Measurements from ENCODE around the gene GATAD2B.

The GATAD2B gene

GRCh38 chr1:153805042-153805745 lies 117.6 kb downstream of the GATAD2B start:
- peaks cover 14% of the 10 kb centered on the region; the same call in 1 of the 2 replicates for H3K36me3 ChIP-seq (ENCODE audit: insufficient read depth, low read length)
- H3K4me3 ChIP-seq, result no peak overlapping the region
- TF ChIP-seq POLR2AphosphoS5 (IDR thresholded peaks at IDR 0.05; ENCODE audit: borderline replicate concordance, low read depth, low read length) (no peak), EZH2 (IDR thresholded peaks at IDR 0.05) (no peak), FOXP2 (optimal IDR thresholded peaks at IDR 0.05; ENCODE audit: control extremely low read depth, extremely low read length, insufficient read depth) (no peak)
- H3K9me3 ChIP-seq (ENCODE audit: low read depth, low read length), result no peaks in the 10 kb centered on the region
- no peak for DNase-seq (ENCODE audit: low read depth, low spot score)
- no peak overlapping the region for H3K9ac ChIP-seq (ENCODE audit: insufficient read length)
- H3K27ac ChIP-seq, result peak overlapping the region; percentile 73

- no peak overlapping the region for H3K4me3 ChIP-seq
- peaks cover 9% of the 10 kb centered on the region; the same call in 1 of the 2 replicates for H3K36me3 ChIP-seq (ENCODE audit: insufficient read depth, low read length)
- DNase-seq (ENCODE audit: low read depth, low spot score), result no peak
- H3K27ac ChIP-seq, result no peak overlapping the region
- H3K9ac ChIP-seq (ENCODE audit: insufficient read length), result no peak overlapping the region
- no peaks in the 10 kb centered on the region for H3K9me3 ChIP-seq (ENCODE audit: low read depth, low read length)
- no peak for TF ChIP-seq EZH2 (IDR thresholded peaks at IDR 0.05)
- no peak for TF ChIP-seq FOXP2 (optimal IDR thresholded peaks at IDR 0.05; ENCODE audit: control extremely low read depth, extremely low read length, insufficient read depth)
- TF ChIP-seq POLR2AphosphoS5 (IDR thresholded peaks at IDR 0.05; ENCODE audit: borderline replicate concordance, low read depth, low read length), result no peak
Observed at GRCh38 chr1:153804112-153804511, 118.7 kb downstream of the GATAD2B start.

GRCh38 chr1:153803470-153804056 lies 119.2 kb downstream of the GATAD2B start:
- no peak for TF ChIP-seq FOXP2 (optimal IDR thresholded peaks at IDR 0.05; ENCODE audit: control extremely low read depth, extremely low read length, insufficient read depth)
- TF ChIP-seq POLR2AphosphoS5 (IDR thresholded peaks at IDR 0.05; ENCODE audit: borderline replicate concordance, low read depth, low read length), result no peak
- TF ChIP-seq EZH2 (IDR thresholded peaks at IDR 0.05), result no peak
- no peak overlapping the region for H3K9ac ChIP-seq (ENCODE audit: insufficient read length)

GRCh38 chr1:153801786-153802697 lies 120.7 kb downstream of the GATAD2B start:
- Histone ChIP-seq H3K4me3 (no peak overlapping the region), H3K27ac (no peak overlapping the region), H3K9me3 (ENCODE audit: low read depth, low read length) (no peaks in the 10 kb centered on the region), H3K36me3 (ENCODE audit: insufficient read depth, low read length) (peaks cover 2% of the 10 kb centered on the region; the same call in 1 of the 2 replicates), H3K9ac (ENCODE audit: insufficient read length) (no peak overlapping the region)
- DNase-seq (ENCODE audit: low read depth, low spot score), result no peak
- TF ChIP-seq EZH2 (IDR thresholded peaks at IDR 0.05) (no peak), FOXP2 (optimal IDR thresholded peaks at IDR 0.05; ENCODE audit: control extremely low read depth, extremely low read length, insufficient read depth) (no peak), POLR2AphosphoS5 (IDR thresholded peaks at IDR 0.05; ENCODE audit: borderline replicate concordance, low read depth, low read length) (no peak)

More at GRCh38 chr1:153803470-153804056, 119.2 kb downstream of the GATAD2B start:
- peaks cover 6% of the 10 kb centered on the region; the same call in 1 of the 2 replicates for H3K36me3 ChIP-seq (ENCODE audit: insufficient read depth, low read length)
- no peak for DNase-seq (ENCODE audit: low read depth, low spot score)
- no peak overlapping the region for H3K4me3 ChIP-seq
- H3K27ac ChIP-seq, result no peak overlapping the region
- H3K9me3 ChIP-seq (ENCODE audit: low read depth, low read length), result no peaks in the 10 kb centered on the region

GRCh38 chr1:153801028-153801625 lies 121.6 kb downstream of the GATAD2B start:
- TF ChIP-seq POLR2AphosphoS5 (IDR thresholded peaks at IDR 0.05; ENCODE audit: borderline replicate concordance, low read depth, low read length) (no peak), EZH2 (IDR thresholded peaks at IDR 0.05) (no peak), FOXP2 (optimal IDR thresholded peaks at IDR 0.05; ENCODE audit: control extremely low read depth, extremely low read length, insufficient read depth) (no peak)
- DNase-seq (ENCODE audit: low read depth, low spot score), result no peak
- H3K36me3 ChIP-seq (ENCODE audit: insufficient read depth, low read length), result no peaks in the 10 kb centered on the region
- H3K27ac ChIP-seq, result no peak overlapping the region
- H3K4me3 ChIP-seq, result no peak overlapping the region
- no peak overlapping the region for H3K9ac ChIP-seq (ENCODE audit: insufficient read length)
- H3K9me3 ChIP-seq (ENCODE audit: low read depth, low read length), result no peaks in the 10 kb centered on the region

- H3K27ac ChIP-seq, result no peak overlapping the region
- no peaks in the 10 kb centered on the region for H3K36me3 ChIP-seq (ENCODE audit: insufficient read depth, low read length)
- no peak overlapping the region for H3K4me3 ChIP-seq
- DNase-seq (ENCODE audit: low read depth, low spot score), result no peak
- TF ChIP-seq EZH2 (IDR thresholded peaks at IDR 0.05) (no peak), FOXP2 (optimal IDR thresholded peaks at IDR 0.05; ENCODE audit: control extremely low read depth, extremely low read length, insufficient read depth) (no peak), POLR2AphosphoS5 (IDR thresholded peaks at IDR 0.05; ENCODE audit: borderline replicate concordance, low read depth, low read length) (no peak)
- H3K9me3 ChIP-seq (ENCODE audit: low read depth, low read length), result no peaks in the 10 kb centered on the region
- no peak overlapping the region for H3K9ac ChIP-seq (ENCODE audit: insufficient read length)
Observed at GRCh38 chr1:153800516-153800915, 122.3 kb downstream of the GATAD2B start.

GRCh38 chr1:153799566-153800465 lies 123.0 kb downstream of the GATAD2B start:
- TF ChIP-seq POLR2AphosphoS5 (IDR thresholded peaks at IDR 0.05; ENCODE audit: borderline replicate concordance, low read depth, low read length) (no peak), FOXP2 (optimal IDR thresholded peaks at IDR 0.05; ENCODE audit: control extremely low read depth, extremely low read length, insufficient read depth) (no peak), EZH2 (IDR thresholded peaks at IDR 0.05) (no peak)
- DNase-seq (ENCODE audit: low read depth, low spot score), result no peak
- no peaks in the 10 kb centered on the region for H3K36me3 ChIP-seq (ENCODE audit: insufficient read depth, low read length)
- no peaks in the 10 kb centered on the region for H3K9me3 ChIP-seq (ENCODE audit: low read depth, low read length)
- no peak overlapping the region for H3K27ac ChIP-seq
- H3K4me3 ChIP-seq, result no peak overlapping the region
- no peak overlapping the region for H3K9ac ChIP-seq (ENCODE audit: insufficient read length)
